ENCODE data around the gene PIPOX. TPM values are rescaled to one million over a fixed set of nuclear protein-coding genes. Genes with fewer than 3 reads are reported as not detected.

Gene PIPOX
- total RNA-seq, 2 experiments from 2014 or later: 3.0 TPM

- Mint-ChIP-seq H3K27ac (no peak overlapping the region), H3K9me3 (no peaks in the 10 kb centered on the region), H3K36me3 (ENCODE audit: low read depth) (no peaks in the 10 kb centered on the region), H3K4me1 (ENCODE audit: low read depth) (peaks cover 13% of the 10 kb centered on the region), H3K4me3 (no peak overlapping the region), H3K27me3 (no peaks in the 10 kb centered on the region)
- ChIA-PET POLR2A (interaction anchor here (1.2 kb wide), 1 partner anchor 41 kb away, joined by 3 read pairs; no protein-coding TSS in a partner anchor), CTCF (no interaction called here)
- no peak for ATAC-seq
- no peak for TF ChIP-seq CTCF (IDR thresholded peaks at IDR 0.05)
- DNase-seq: peak; percentile 16
- intact Hi-C loops (cut with micrococcal nuclease): no loop called here
Observed at GRCh38 chr17:29060475-29060874, 17.5 kb downstream of the PIPOX start.

GRCh38 chr17:29061036-29061435 lies 18.1 kb downstream of the PIPOX start:
- Mint-ChIP-seq H3K36me3 (ENCODE audit: low read depth) (no peaks in the 10 kb centered on the region), H3K27me3 (no peaks in the 10 kb centered on the region), H3K4me3 (no peak overlapping the region), H3K27ac (no peak overlapping the region), H3K9me3 (no peaks in the 10 kb centered on the region), H3K4me1 (ENCODE audit: low read depth) (peaks cover 13% of the 10 kb centered on the region)
- no peak for ATAC-seq
- no peak for DNase-seq
- TF ChIP-seq CTCF (IDR thresholded peaks at IDR 0.05): no peak
- ChIA-PET POLR2A (interaction anchor here (1.2 kb wide), 1 partner anchor 41 kb away, joined by 3 read pairs; no protein-coding TSS in a partner anchor), CTCF (interaction anchor here (1.2 kb wide), 1 partner anchor 95 kb away, joined by 3 read pairs; no protein-coding TSS in a partner anchor)
- intact Hi-C loops (cut with micrococcal nuclease): no loop called here

- Mint-ChIP-seq H3K27ac (no peak overlapping the region), H3K27me3 (no peaks in the 10 kb centered on the region), H3K4me3 (no peak overlapping the region), H3K36me3 (ENCODE audit: low read depth) (no peaks in the 10 kb centered on the region), H3K4me1 (ENCODE audit: low read depth) (peaks cover 13% of the 10 kb centered on the region), H3K9me3 (no peaks in the 10 kb centered on the region)
- intact Hi-C loops (cut with micrococcal nuclease): no loop called here
- TF ChIP-seq CTCF (IDR thresholded peaks at IDR 0.05): no peak
- no peak for DNase-seq
- ATAC-seq: no peak
- CTCF ChIA-PET: interaction anchor here (1.0 to 2.4 kb wide), 3 partner anchors 62 to 97 kb away, joined by 3 to 8 read pairs (median 4); no protein-coding TSS in a partner anchor
- POLR2A ChIA-PET: no interaction called here
Observed at GRCh38 chr17:29062215-29062614, 19.3 kb downstream of the PIPOX start.

GRCh38 chr17:29063992-29064391 lies 21.1 kb downstream of the PIPOX start:
- ChIA-PET CTCF (interaction anchor here (0.7 to 2.4 kb wide), 2 partner anchors 51 to 99 kb away, joined by 3 to 8 read pairs; no protein-coding TSS in a partner anchor), POLR2A (interaction anchor here (0.7 kb wide), 1 partner anchor 339 kb away, joined by 3 read pairs; no protein-coding TSS in a partner anchor)
- Mint-ChIP-seq H3K36me3 (ENCODE audit: low read depth) (no peaks in the 10 kb centered on the region), H3K4me1 (ENCODE audit: low read depth) (peaks cover 13% of the 10 kb centered on the region), H3K27ac (no peak overlapping the region), H3K9me3 (no peaks in the 10 kb centered on the region), H3K4me3 (no peak overlapping the region), H3K27me3 (no peaks in the 10 kb centered on the region)
- intact Hi-C loops (cut with micrococcal nuclease): no loop called here
- no peak for TF ChIP-seq CTCF (IDR thresholded peaks at IDR 0.05)
- ATAC-seq: no peak
- no peak for DNase-seq

- H3K4me1 Mint-ChIP-seq (ENCODE audit: low read depth): no peaks in the 10 kb centered on the region
- POLR2A ChIA-PET: interaction anchor here (1.0 kb wide), 1 partner anchor 93 kb away, joined by 4 read pairs; no protein-coding TSS in a partner anchor
- CTCF ChIA-PET: interaction anchor here (0.9 to 1.3 kb wide), 2 partner anchors 51 to 100 kb away, joined by 4 to 5 read pairs; no protein-coding TSS in a partner anchor
- TF ChIP-seq CTCF (IDR thresholded peaks at IDR 0.05): no peak
- H3K27me3 Mint-ChIP-seq: no peaks in the 10 kb centered on the region
- no peak for ATAC-seq
- no peaks in the 10 kb centered on the region for H3K36me3 Mint-ChIP-seq (ENCODE audit: low read depth)
- H3K27ac Mint-ChIP-seq: no peak overlapping the region
- intact Hi-C loops (cut with micrococcal nuclease): no loop called here
- DNase-seq: no peak
- H3K9me3 Mint-ChIP-seq: no peaks in the 10 kb centered on the region
- no peak overlapping the region for H3K4me3 Mint-ChIP-seq
Observed at GRCh38 chr17:29066047-29066446, 23.1 kb downstream of the PIPOX start.
